HG03432 (cell line): ENCODE results near the gene MIAT.
A peak's percentile ranks its signal among the peaks of the same experiment; 100 is the strongest.

ENCODE experiments used
- ATAC-seq: cut with Tn5 transposase; IDR thresholded peaks from one replicate; pipeline ENCODE4 v1.9.1; 2021; ENCODE audit warnings: mild to moderate bottlenecking, moderate library complexity; ENCODE audit not compliant: unreplicated experiment

MIAT gene

GRCh38 chr22:26631282-26631681, 26.1 kb upstream of the MIAT start:
- no peak for ATAC-seq

- ATAC-seq: no peak
Observed at GRCh38 chr22:26632422-26633155, 24.8 kb upstream of the MIAT start.

- ATAC-seq: no peak
Observed at GRCh38 chr22:26634189-26634588, 23.2 kb upstream of the MIAT start.

- no peak for ATAC-seq
Observed at GRCh38 chr22:26635117-26635516, 22.3 kb upstream of the MIAT start.

GRCh38 chr22:26636296-26636695, 21.1 kb upstream of the MIAT start:
- no peak for ATAC-seq

- ATAC-seq: no peak
Observed at GRCh38 chr22:26642465-26643417, 14.6 kb upstream of the MIAT start.

GRCh38 chr22:26643418-26644100, 13.8 kb upstream of the MIAT start:
- ATAC-seq: no peak

- no peak for ATAC-seq
Observed at GRCh38 chr22:26646158-26646557, 11.2 kb upstream of the MIAT start.

GRCh38 chr22:26648011-26648497, 9.3 kb upstream of the MIAT start:
- no peak for ATAC-seq

- ATAC-seq: no peak
Observed at GRCh38 chr22:26648528-26649388, 8.6 kb upstream of the MIAT start.

GRCh38 chr22:26650722-26651421, 6.5 kb upstream of the MIAT start:
- no peak for ATAC-seq

GRCh38 chr22:26651815-26652214, 5.6 kb upstream of the MIAT start:
- no peak for ATAC-seq

- no peak for ATAC-seq
Observed at GRCh38 chr22:26658161-26658560, 773 bp downstream of the MIAT start.

GRCh38 chr22:26658671-26659478, 1.5 kb downstream of the MIAT start:
- peak; percentile 70 for ATAC-seq

GRCh38 chr22:26660356-26660755, 3.0 kb downstream of the MIAT start:
- no peak for ATAC-seq

- ATAC-seq: no peak
Observed at GRCh38 chr22:26660961-26661578, 3.7 kb downstream of the MIAT start.

- ATAC-seq: no peak
Observed at GRCh38 chr22:26662160-26662559, 4.8 kb downstream of the MIAT start.

GRCh38 chr22:26663374-26663923, 6.1 kb downstream of the MIAT start:
- no peak for ATAC-seq
